H1 (cell line): ENCODE results near the gene SCAMP2. TPM values are rescaled to one million over a fixed set of nuclear protein-coding genes. Genes with fewer than 3 reads are reported as not detected.

Experiments used
- CTCF ChIA-PET: fragments of 300-600 bp; sonication (Branson Sonifier 250); formaldehyde crosslinking; loops from one replicate; lab custom pipeline; 2021; ENCODE audit not compliant: partially characterized antibody; lab: Charles Lee
- POLR2A ChIA-PET: fragments of 300-600 bp; sonication (Branson Sonifier 250); formaldehyde crosslinking; loops from one replicate; lab custom pipeline; 2021; ENCODE audit warnings: inconsistent platforms; ENCODE audit not compliant: partially characterized antibody; lab: Charles Lee
- DNase-seq, 2 experiments: peaks; one replicate each; pipeline versions ENCODE4 v3.0.0 to v3.0.0-alpha.2; 2010 to 2022; ENCODE audit warnings: low spot score in 2 of 2, low read depth in 1 of 2, mixed read lengths in 1 of 2
- FAIRE-seq: peaks from 2 replicates; lab custom pipeline; 2011; peaks lifted over from hg19 to GRCh38; lab: Jason Lieb, UNC
- H2AFZ ChIP-seq: 2 replicates; pipeline ENCODE4 v1.8.1; 2012; ENCODE audit warnings: low read length, inconsistent platforms
- H2AK5ac ChIP-seq: 2 replicates; pipeline ENCODE4 v1.6.1; 2013; ENCODE audit warnings: low read depth, low read length
- H2BK120ac ChIP-seq: replicated peaks from 2 replicates; pipeline ENCODE3; 2013; ENCODE audit warnings: low read depth, low read length, inconsistent platforms
- H2BK12ac ChIP-seq: 2 replicates; pipeline ENCODE4 v1.6.1; 2013; ENCODE audit warnings: low read depth, low read length
- H2BK15ac ChIP-seq: 2 replicates; pipeline ENCODE4 v1.6.1; 2013; ENCODE audit warnings: low read length
- H2BK20ac ChIP-seq: 2 replicates; pipeline ENCODE4 v1.6.1; 2013; ENCODE audit warnings: low read length
- H2BK5ac ChIP-seq: 2 replicates; pipeline ENCODE4 v1.6.1; 2013; ENCODE audit warnings: low read depth, low read length
- H3K14ac ChIP-seq: 2 replicates; pipeline ENCODE4 v1.6.1; 2013; ENCODE audit warnings: inconsistent platforms; ENCODE audit not compliant: insufficient read length
- H3K18ac ChIP-seq: 2 replicates; pipeline ENCODE4 v1.6.1; 2013; ENCODE audit warnings: low read length; ENCODE audit errors: extremely low read depth
- H3K23ac ChIP-seq: 2 replicates; pipeline ENCODE4 v1.6.1; 2013; ENCODE audit warnings: inconsistent platforms; ENCODE audit not compliant: insufficient read length
- H3K23me2 ChIP-seq: 2 replicates; pipeline ENCODE4 v1.6.1; 2013; ENCODE audit warnings: low read depth, low read length
- H3K27ac ChIP-seq: 2 replicates; pipeline ENCODE4 v1.6.1; 2011; ENCODE audit warnings: low read depth, low read length, inconsistent platforms
- H3K27me3 ChIP-seq, 4 experiments: replicated peaks in 1 of 4; 1 replicate in 1 of 4; 2 replicates in 3 of 4; pipeline versions ENCODE4 v1.6.1 to v1.8.1; 2011 to 2013; ENCODE audit warnings: low read length in 3 of 4, mild to moderate bottlenecking in 3 of 4, inconsistent platforms in 2 of 4, mixed read lengths in 2 of 4, moderate library complexity in 1 of 4; ENCODE audit not compliant: control insufficient read depth in 3 of 4, insufficient read depth in 3 of 4; ENCODE audit errors: extremely low read depth in 1 of 4
- H3K36me3 ChIP-seq, 4 experiments: 2 replicates each; pipeline versions ENCODE4 v1.6.1 to v1.8.1; 2011 to 2013; ENCODE audit warnings: mild to moderate bottlenecking in 4 of 4, low read length in 3 of 4, moderate library complexity in 2 of 4, control low read depth in 1 of 4, inconsistent platforms in 1 of 4; ENCODE audit not compliant: insufficient read depth in 4 of 4, control insufficient read depth in 2 of 4
- H3K4ac ChIP-seq: replicated peaks from 2 replicates; pipeline ENCODE3; 2013; ENCODE audit warnings: low read length, low read depth, mixed read lengths, inconsistent platforms; ENCODE audit not compliant: insufficient read length
- H3K4me1 ChIP-seq, 4 experiments: replicated peaks in 1 of 4; 1 replicate in 1 of 4; 2 replicates in 3 of 4; pipeline versions ENCODE4 v1.6.1 to v1.8.1; 2011 to 2013; ENCODE audit warnings: low read length in 3 of 4, inconsistent platforms in 2 of 4, mixed read lengths in 1 of 4; ENCODE audit not compliant: insufficient read depth in 4 of 4, control insufficient read depth in 3 of 4
- H3K4me2 ChIP-seq, 2 experiments: 2 replicates each; pipeline versions ENCODE4 v1.6.1 to v1.8.1; 2011 to 2013; ENCODE audit warnings: low read depth in 2 of 2, low read length in 2 of 2, control low read depth in 1 of 2, inconsistent platforms in 1 of 2, mild to moderate bottlenecking in 1 of 2; ENCODE audit not compliant: insufficient read depth in 1 of 2
- H3K4me3 ChIP-seq, 4 experiments: fragments of 200-600, 300-600 bp in 1 of 4; sonication (generic), shearing (Covaris generic), sonication (Bioruptor Twin) in 1 of 4; 2 replicates each; pipeline versions ENCODE4 v1.5.1 to v1.8.1; 2011 to 2016; ENCODE audit warnings: low read length in 4 of 4, low read depth in 3 of 4, control low read depth in 2 of 4, inconsistent platforms in 2 of 4, mild to moderate bottlenecking in 2 of 4, mixed read lengths in 1 of 4, moderate library complexity in 1 of 4; ENCODE audit not compliant: insufficient read depth in 2 of 4; ENCODE audit errors: extremely low read depth in 1 of 4
- H3K56ac ChIP-seq: replicated peaks from 2 replicates; pipeline ENCODE3; 2013; ENCODE audit warnings: low read depth, mild to moderate bottlenecking, mixed read lengths, low read length, inconsistent platforms; ENCODE audit not compliant: insufficient read length
- H3K79me1 ChIP-seq: 2 replicates; pipeline ENCODE4 v1.6.1; 2013; ENCODE audit warnings: low read depth, low read length, control low read depth
- H3K79me2 ChIP-seq, 2 experiments: 2 replicates each; pipeline versions ENCODE4 v1.6.1 to v1.8.1; 2012 to 2013; ENCODE audit warnings: low read length in 2 of 2, mild to moderate bottlenecking in 2 of 2, inconsistent platforms in 1 of 2; ENCODE audit not compliant: insufficient read depth in 2 of 2, control insufficient read depth in 1 of 2
- H3K9ac ChIP-seq, 4 experiments: replicated peaks in 1 of 4; 1 replicate in 1 of 4; 2 replicates in 3 of 4; pipeline versions ENCODE4 v1.6.1 to v1.8.1; 2011 to 2013; ENCODE audit warnings: low read depth in 3 of 4, low read length in 3 of 4, control low read depth in 2 of 4, mild to moderate bottlenecking in 2 of 4, moderate library complexity in 2 of 4, inconsistent platforms in 1 of 4; ENCODE audit errors: extremely low read depth in 1 of 4
- H3K9me3 ChIP-seq, 2 experiments: 2 replicates each; pipeline versions ENCODE4 v1.6.1 to v1.8.1; 2012 to 2013; ENCODE audit warnings: mild to moderate bottlenecking in 2 of 2, moderate library complexity in 2 of 2, control low read depth in 1 of 2, inconsistent platforms in 1 of 2, low read depth in 1 of 2, low read length in 1 of 2, mixed read lengths in 1 of 2; ENCODE audit not compliant: insufficient read depth in 2 of 2
- H4K20me1 ChIP-seq, 2 experiments: replicated peaks in 1 of 2; 2 replicates each; pipeline versions ENCODE3 to v1.8.1; 2011 to 2013; ENCODE audit warnings: inconsistent platforms in 2 of 2, low read length in 2 of 2, mild to moderate bottlenecking in 1 of 2; ENCODE audit not compliant: insufficient read depth in 2 of 2, control insufficient read depth in 1 of 2
- H4K5ac ChIP-seq: 2 replicates; pipeline ENCODE4 v1.6.1; 2013; ENCODE audit warnings: low read length, low read depth, mixed read lengths, inconsistent platforms; ENCODE audit not compliant: insufficient read length
- H4K8ac ChIP-seq: 2 replicates; pipeline ENCODE4 v1.8.0; 2013; ENCODE audit warnings: mild to moderate bottlenecking, moderate library complexity, low read length, inconsistent platforms; ENCODE audit not compliant: insufficient read depth; ENCODE audit errors: extremely low read depth
- H4K91ac ChIP-seq: replicated peaks from 2 replicates; pipeline ENCODE3; 2013; ENCODE audit warnings: low read length, mixed read lengths, inconsistent platforms; ENCODE audit not compliant: insufficient read length
- KDM1A ChIP-seq: fragments of 200-600, 300-600 bp; sonication (generic); IDR thresholded peaks from 2 replicates; pipeline ENCODE4 v1.7.1; 2016; ENCODE audit warnings: mild to moderate bottlenecking, low read length, borderline replicate concordance
- KDM5A ChIP-seq: fragments of 200-600 bp; IDR thresholded peaks from 2 replicates; pipeline ENCODE4 v1.7.1; 2012; ENCODE audit warnings: mild to moderate bottlenecking, low read length, inconsistent platforms, mixed read lengths
- POLR2A ChIP-seq, 2 experiments: IDR thresholded peaks; 1 replicate in 1 of 2; 2 replicates in 1 of 2; pipeline ENCODE4 v1.6.1; 2011; ENCODE audit warnings: low read depth in 2 of 2, low read length in 2 of 2, mild to moderate bottlenecking in 2 of 2; ENCODE audit errors: control extremely low read depth in 1 of 2
- RFX5 ChIP-seq: IDR thresholded peaks from 2 replicates; pipeline ENCODE4 v1.6.1; 2011; ENCODE audit warnings: low read depth, low read length, improper control_type of control experiment, borderline replicate concordance
- SP1 ChIP-seq: IDR thresholded peaks from 2 replicates; pipeline ENCODE4 v1.6.1; 2011; ENCODE audit warnings: low read depth, low read length
- WGBS, 2 experiments: shearing (Covaris generic) in 1 of 2; methylation state at CpG; one replicate each; pipeline versions ENCODE4 v1.1.6 to v1.1.7; 2013 to 2015; ENCODE audit warnings: low lambda C conversion rate in 2 of 2, mixed read lengths in 2 of 2, inconsistent platforms in 1 of 2, low coverage in 1 of 2, missing lambda C conversion rate in 1 of 2; ENCODE audit not compliant: insufficient replicate concordance in 2 of 2, insufficient coverage in 1 of 2, insufficient read length in 1 of 2; ENCODE audit errors: extremely low coverage in 1 of 2, missing lambda C conversion rate in 1 of 2; 5-methylcytosine and 5-hydroxymethylcytosine counted together
- polyA plus RNA-seq, 7 experiments: library from polyadenylated mRNA; depleted of rRNA in 3 of 7; stranded (reverse) in 5 of 7; unstranded in 2 of 7; fragments of >200 nt in 5 of 7; fragments of 200-250 nt in 2 of 7; gene quantifications; 1 replicate in 5 of 7; 2 replicates in 1 of 7; 4 replicates in 1 of 7; pipeline versions ENCODE4 v1.2.1 to v1.2.3, GENCODE V29; 2011 to 2013; ENCODE audit warnings: missing spikeins in 2 of 7, mixed read lengths in 2 of 7
- total RNA-seq: library from RNA; stranded (reverse); fragmentation: NEBNext Ultra II Directional; extraction: Animal tissue kit (Norgen Biotek cat#: 25700); gene quantifications from 2 replicates; pipeline ENCODE4 v1.2.1, GENCODE V29; 2021

The SCAMP2 gene
- total and polyA plus RNA-seq, 2 of the 8 experiments (the other 6 are each of a cell fraction or from before 2014, with no cell fraction given): 41.7 to 131 TPM

- no peaks in the 10 kb centered on the region for H3K9me3 ChIP-seq
- no peaks in the 10 kb centered on the region for H3K4me1 ChIP-seq
- no peak overlapping the region for H3K27ac ChIP-seq
- no peak overlapping the region for H3K23ac ChIP-seq
- ChIA-PET POLR2A (interaction anchor here (0.9 to 1.2 kb wide), 3 partner anchors 14 to 37 kb away, joined by 3 to 4 read pairs (median 3); no protein-coding TSS in a partner anchor), CTCF (interaction anchor here (0.7 to 1.2 kb wide), 3 partner anchors 9 to 232 kb away, joined by 3 read pairs; no protein-coding TSS in a partner anchor)
- no peak overlapping the region for H2BK20ac ChIP-seq
- WGBS, 2 experiments: 82% methylated on average over 6 of the region's 6 CpGs; no CpG with 5 or more reads in 1 of the 2 experiments
- H2BK12ac ChIP-seq: no peak overlapping the region
- H3K79me1 ChIP-seq: peaks cover 8% of the 10 kb centered on the region
- no peak overlapping the region for H2AFZ ChIP-seq
- peaks cover 3 to 8% of the 10 kb centered on the region in 2 experiments for H4K20me1 ChIP-seq
- no peak overlapping the region for H2AK5ac ChIP-seq
- no peak overlapping the region for H3K14ac ChIP-seq
- FAIRE-seq (no peak), DNase-seq (no peak)
- no peaks in the 10 kb centered on the region for H3K36me3 ChIP-seq
- no peak overlapping the region for H2BK120ac ChIP-seq
- no peak overlapping the region for H3K18ac ChIP-seq
- H3K4me3 ChIP-seq: no peak overlapping the region
- peaks cover 0 to 30% of the 10 kb centered on the region in 2 experiments; a peak in 2 of 4 replicates for H3K79me2 ChIP-seq
- H3K4ac ChIP-seq: no peak overlapping the region
- H2BK15ac ChIP-seq: no peak overlapping the region
- no peak overlapping the region for H4K8ac ChIP-seq
- no peak overlapping the region for H3K56ac ChIP-seq
- no peak overlapping the region; the same call in 1 of the 2 replicates for H2BK5ac ChIP-seq
- no peak overlapping the region for H3K4me2 ChIP-seq
- H3K23me2 ChIP-seq: peaks cover 2% of the 10 kb centered on the region; the same call in 1 of the 2 replicates
- H3K27me3 ChIP-seq: no peaks in the 10 kb centered on the region
- TF ChIP-seq KDM5A (no peak), SP1 (no peak), RFX5 (no peak), POLR2A (IDR thresholded peaks at IDR 0.05; ENCODE audit: control extremely low read depth in 1 of 2, low read depth in 2 of 2, low read length in 2 of 2) (no peak), KDM1A (no peak)
- H4K5ac ChIP-seq: no peak overlapping the region
- H3K9ac ChIP-seq: no peak overlapping the region
- no peak overlapping the region for H4K91ac ChIP-seq
Observed at GRCh38 chr15:74864296-74864695, 8.9 kb downstream of the SCAMP2 start.
